HG02840 (cell line): ENCODE measurements around the gene TIAM2.
"Not testable (repeated sequence)": the region's sequence is repeated elsewhere in the genome, so short reads cannot be mapped to it uniquely, and the experiment has no call there.

Source experiments
- ATAC-seq: cut with Tn5 transposase; IDR thresholded peaks from one replicate; pipeline ENCODE4 v1.9.1; 2021; ENCODE audit warnings: mild to moderate bottlenecking, moderate library complexity, moderate number of reproducible peaks; ENCODE audit not compliant: unreplicated experiment, low FRiP score

The TIAM2 gene

GRCh38 chr6:155219299-155219698 is 224.2 kb downstream of the TIAM2 start:
- ATAC-seq: no peak

- no peak for ATAC-seq
Measured at GRCh38 chr6:155219858-155220301, 224.8 kb downstream of the TIAM2 start.

DNA sequence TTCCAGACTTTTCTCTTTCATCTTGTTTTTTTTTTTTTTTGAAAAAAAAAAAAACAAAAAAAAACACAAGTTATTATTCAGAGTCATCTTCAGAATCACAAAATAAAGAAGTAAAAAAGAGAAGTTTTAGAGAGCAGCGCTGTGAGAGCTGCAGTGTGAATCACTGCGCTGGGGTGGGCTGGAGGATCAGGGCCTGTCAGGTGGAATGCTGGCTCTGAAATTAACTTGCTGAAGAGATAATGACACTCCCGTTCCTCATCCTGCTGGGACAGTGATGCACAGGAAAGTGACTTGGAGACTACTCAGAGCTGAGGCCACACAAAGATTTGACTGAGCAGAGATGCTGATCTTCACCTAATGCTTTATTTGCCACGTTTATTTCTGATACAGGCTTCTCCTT is 226.0 kb downstream of the TIAM2 start:
- no peak for ATAC-seq

GRCh38 chr6:155222506-155222905 is 227.4 kb downstream of the TIAM2 start:
- no peak for ATAC-seq

GRCh38 chr6:155223646-155224451 is 228.7 kb downstream of the TIAM2 start:
- ATAC-seq: peak; percentile 95

GRCh38 chr6:155224618-155225017 is 229.5 kb downstream of the TIAM2 start:
- ATAC-seq: no peak

DNA sequence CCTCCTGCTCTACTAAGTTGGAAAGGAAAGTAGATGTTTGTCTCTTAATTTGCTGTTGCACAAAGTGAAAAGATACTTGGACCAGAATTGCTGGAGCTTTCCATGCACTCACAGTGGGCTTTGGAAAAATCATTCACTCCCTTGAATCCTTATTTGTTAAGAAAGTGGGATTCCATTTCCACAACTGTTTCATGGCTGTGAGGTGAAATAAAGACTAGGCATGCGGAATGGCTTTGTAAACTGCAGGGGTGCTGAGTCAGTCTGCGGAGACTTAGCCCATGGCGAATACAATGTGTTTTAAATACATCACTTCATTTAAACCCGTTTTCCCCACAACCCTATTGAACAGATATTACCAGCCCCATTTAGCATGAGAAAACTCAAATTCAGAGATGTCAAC is 231.9 kb downstream of the TIAM2 start:
- ATAC-seq: no peak

GRCh38 chr6:155228546-155229166 is 233.5 kb downstream of the TIAM2 start:
- no peak for ATAC-seq

DNA sequence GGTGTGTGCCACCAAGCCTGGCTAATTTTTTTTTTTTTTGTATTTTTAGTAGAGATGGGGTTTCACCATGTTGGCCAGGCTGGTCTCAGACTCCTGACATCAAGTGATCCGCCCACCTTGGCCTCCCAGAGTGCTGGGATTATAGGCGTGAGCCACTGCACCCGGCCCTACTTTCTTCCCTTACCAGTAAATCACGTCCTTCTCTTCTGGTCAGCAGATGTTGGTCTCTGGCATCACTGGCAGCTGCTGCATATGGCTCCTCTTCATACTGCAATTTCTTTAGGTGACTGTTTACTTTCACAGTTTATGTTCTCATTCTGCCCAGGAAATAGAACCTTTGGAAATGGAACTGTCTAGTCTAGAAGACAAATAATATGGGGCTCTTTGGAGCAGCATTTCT is 235.9 kb downstream of the TIAM2 start:
- ATAC-seq: not testable (repeated sequence)

DNA sequence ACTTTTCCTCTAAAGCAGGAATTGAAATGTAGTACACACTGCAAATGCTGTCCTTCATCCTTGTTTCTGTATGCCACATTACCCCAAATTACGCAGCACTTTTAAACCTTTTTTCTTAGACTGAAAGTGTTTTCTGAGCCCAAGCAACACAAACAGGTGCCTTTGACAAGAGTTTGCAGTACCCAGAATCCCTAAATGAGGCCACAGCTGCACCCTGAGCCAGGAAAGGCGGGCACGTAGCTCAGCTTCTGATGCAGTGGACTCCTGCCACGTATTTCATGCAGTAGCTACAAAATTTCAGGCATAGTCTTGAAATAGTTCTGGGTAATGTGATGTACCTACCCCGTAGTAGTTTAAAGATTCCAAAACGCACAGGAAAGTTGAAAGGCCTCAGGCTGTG is 237.7 kb downstream of the TIAM2 start:
- no peak for ATAC-seq

DNA sequence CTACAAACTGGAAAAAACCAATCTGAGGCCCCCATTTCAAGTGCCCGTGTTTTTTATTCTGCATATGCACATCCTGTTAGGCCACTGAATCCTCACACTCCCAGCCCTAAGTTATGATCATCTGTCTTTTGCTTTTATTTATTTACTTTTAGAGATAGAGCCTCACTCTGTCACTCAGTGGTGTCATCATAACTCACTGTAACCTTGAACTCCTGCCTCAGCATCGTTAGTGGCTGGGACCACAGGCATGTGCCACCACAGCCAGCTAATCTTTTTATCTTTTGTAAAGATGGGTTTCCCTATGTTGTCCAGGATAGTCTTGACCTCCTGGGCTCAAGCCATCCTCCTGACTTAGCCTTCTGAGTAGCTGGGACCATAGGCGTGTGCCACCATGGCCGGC is 239.1 kb downstream of the TIAM2 start:
- ATAC-seq: no peak

DNA sequence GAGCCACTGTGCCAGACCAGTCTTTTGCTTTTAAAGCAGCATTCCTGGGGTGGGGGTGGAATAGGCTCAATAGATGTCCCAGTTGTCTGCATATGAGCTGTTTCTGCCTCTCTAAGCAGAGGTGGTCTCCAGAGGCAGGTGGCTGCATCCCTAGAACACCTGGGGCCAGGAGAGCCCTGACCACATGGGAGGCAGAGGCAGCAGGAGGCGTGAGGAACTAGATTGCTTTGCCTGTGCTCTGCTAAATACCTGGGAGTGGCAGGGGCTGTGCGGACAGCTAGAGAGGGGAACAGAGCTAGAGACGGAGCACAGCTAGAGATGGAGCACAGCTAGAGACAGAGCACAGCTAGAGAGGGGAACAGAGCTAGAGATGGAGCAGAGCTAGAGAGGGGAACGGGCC is 239.6 kb downstream of the TIAM2 start:
- ATAC-seq: no peak

DNA sequence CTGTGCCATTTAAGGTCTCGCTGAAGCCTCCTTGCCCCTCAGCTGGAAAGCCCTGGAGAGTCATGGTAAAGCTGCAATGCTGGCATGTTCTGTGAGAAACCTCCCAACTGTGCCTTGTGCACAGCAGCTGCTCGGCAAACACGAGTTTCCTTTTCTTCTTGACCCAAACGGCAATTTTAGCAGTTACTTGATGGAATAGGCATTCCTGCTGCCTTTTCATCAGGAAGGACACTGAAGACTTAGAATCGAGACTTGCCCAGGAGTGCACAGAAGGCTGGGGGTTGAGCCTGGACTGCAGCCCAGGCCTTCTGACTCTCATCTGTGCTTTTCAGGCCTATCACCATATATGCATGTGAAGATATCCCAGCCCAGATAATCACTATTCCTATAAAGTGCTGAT is 240.0 kb downstream of the TIAM2 start:
- ATAC-seq: no peak

- ATAC-seq: no peak
Measured at GRCh38 chr6:155237613-155238012, 242.5 kb downstream of the TIAM2 start.

- ATAC-seq: no peak
Measured at GRCh38 chr6:155240905-155241600, 245.9 kb downstream of the TIAM2 start.

DNA sequence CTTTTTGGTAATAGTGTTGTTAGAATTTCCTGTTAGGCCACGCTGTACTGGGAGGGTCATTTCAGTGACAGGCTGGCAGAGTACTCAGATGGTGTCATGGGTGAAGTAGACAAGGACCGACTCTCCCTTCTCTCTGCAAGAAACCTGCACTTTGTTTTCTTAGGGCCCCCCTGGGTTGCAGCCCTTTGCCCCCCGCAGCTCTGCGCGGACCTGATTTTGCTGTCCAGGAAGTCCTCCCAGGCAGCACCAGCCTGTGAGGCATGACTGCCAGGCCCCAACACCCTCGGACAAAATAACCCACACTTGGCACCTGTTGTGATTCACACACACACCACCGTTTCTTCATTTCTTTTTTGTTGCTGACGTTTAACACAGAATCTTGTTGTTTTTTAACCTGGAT is 246.9 kb downstream of the TIAM2 start:
- no peak for ATAC-seq

GRCh38 chr6:155244434-155244833 is 249.3 kb downstream of the TIAM2 start:
- no peak for ATAC-seq

GRCh38 chr6:155245193-155245592 is 250.1 kb downstream of the TIAM2 start:
- no peak for ATAC-seq

GRCh38 chr6:155245831-155246230 is 250.7 kb downstream of the TIAM2 start:
- no peak for ATAC-seq

DNA sequence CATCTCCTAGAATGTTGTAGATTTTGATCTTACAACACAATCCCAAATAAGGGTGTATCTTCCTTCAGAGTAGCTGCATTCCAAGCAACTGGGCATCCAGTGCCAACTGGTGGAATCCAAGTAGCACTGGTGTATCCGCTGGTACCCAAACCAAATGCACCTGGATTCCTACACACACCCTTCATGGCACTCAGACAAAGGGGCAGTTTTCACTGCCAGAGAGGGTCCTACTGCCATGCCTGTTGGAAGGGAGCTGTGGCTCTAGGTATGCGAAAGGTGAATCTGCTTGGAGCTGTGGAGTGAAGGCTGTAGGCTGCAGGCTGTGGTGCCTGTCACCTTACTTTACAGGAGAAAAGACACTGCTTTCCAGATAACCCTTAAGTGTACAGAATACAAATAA is 251.7 kb downstream of the TIAM2 start:
- ATAC-seq: no peak

DNA sequence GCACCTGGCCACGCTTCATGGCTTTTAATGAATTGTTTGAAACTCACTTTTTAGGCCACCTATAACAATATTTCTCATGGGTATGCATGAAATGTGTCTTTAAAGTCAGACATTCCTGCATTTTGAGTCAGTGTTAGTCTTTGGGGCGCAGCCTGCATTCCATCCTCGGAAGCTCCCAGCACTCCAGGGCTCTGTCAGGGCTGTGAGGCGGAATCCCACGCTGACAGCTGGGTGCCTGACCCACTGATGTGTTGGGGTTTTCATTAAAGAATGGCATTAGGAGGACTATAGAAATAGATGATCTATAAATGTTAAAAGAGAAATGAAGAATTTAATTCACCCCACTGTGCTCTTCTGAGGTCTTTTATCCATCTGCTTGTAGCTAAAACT is 252.5 kb downstream of the TIAM2 start:
- ATAC-seq: no peak
